HG02571 (cell line): ENCODE results near the gene DDAH1.

Source experiments
- ATAC-seq: cut with Tn5 transposase; IDR thresholded peaks from one replicate; pipeline ENCODE4 v1.9.1; 2021; ENCODE audit warnings: mild to moderate bottlenecking, moderate library complexity; ENCODE audit not compliant: unreplicated experiment

Gene DDAH1

DNA sequence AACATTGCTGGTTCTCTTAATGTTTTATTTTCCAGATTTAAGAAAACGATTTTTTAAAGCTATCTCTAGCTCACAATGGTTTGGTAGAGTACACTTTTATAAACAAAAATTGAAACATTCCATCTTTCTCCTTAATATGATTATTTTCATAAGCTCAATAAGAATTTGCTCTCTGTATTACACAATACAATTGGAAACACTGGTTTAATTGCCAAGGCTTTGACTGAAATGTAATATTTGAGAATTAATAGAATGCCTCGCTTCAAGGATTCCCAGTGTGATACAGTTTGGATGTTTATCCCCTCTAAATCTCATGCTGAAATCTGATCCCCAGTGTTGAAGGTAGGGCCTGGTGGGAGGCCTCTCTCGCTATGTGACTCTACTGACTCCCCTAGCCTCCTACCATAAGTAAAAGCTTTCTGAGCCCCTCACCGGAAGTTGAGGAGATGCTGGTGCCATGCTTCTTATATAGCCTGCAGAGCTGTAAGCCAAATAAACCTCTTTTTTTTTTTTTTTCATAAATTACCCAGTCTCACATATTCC, 67.4 kb downstream of the DDAH1 start:
- no peak for ATAC-seq

DNA sequence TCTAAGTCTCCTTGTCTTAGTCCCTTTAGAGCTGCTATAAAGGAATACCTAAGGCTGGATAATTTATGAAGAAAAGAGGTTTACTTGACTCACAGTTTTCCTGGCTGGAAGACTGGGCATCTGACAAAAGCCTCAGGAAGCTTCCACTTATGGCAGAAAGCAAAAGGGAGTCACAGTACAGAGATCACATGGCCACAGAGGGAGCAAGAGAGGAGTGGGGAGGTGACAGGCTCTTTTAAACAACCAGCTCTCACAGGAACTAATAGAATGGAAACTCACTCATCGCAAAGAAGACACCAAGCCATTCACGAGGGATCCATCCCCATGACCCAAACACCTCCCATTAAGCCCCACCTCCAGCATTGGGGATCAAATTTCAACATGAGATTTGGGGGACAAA, 68.8 kb downstream of the DDAH1 start:
- no peak for ATAC-seq

DNA sequence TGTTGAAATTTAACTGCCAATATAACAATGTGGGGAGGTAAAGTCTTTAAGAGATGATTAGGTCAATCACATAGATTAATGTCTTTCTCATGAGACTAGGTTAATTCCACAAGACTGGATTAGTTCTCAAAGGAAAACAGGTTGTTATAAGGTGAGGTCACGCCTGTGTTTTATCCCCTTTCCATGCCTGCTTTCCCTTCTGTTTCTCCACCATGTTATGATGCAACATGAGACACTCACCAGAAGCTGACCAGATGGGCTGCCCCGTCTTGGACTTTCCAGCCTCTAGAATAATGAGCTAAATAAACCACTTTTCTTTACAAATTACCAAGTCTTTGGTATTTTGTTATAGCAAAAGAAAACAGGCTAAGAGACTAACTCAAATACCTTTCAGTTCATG, 70.8 kb downstream of the DDAH1 start:
- ATAC-seq: no peak

DNA sequence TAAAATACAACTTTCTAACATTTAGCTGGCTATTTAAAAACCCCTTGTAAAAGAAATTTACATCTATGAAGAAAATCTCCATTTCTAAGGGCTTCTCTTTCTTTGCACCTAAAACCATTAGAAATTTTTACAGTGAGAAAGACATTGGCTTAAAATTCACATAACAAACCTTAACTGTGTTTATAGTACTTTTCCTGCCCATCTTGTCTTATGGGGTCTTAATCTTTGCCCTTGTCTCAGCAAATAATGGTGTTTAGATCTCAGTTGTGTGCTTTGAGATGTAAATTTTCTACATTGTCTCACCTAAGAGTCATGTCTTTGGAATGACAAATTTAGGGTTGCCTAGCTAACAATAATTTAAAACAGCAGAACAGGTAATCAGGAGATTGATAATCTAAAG, 71.5 kb downstream of the DDAH1 start:
- no peak for ATAC-seq

DNA sequence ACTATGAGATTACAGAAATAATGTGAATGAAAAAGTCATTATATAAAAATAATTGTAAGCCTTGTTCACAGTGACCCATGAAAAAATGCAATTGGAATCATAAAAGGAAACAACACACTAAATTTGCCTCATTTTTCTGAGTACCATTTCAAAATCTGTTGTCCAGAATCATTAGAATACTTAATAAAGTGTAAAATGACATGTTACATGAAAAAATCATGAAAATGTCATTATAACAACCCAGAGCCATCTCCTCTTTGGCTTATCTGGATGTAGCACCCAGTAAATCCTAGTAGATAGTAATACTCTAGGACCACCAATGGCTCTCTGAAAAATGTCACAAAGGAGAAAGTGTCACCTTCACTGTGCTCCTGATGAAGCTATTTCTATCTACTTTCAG, 76.5 kb downstream of the DDAH1 start:
- ATAC-seq: no peak

DNA sequence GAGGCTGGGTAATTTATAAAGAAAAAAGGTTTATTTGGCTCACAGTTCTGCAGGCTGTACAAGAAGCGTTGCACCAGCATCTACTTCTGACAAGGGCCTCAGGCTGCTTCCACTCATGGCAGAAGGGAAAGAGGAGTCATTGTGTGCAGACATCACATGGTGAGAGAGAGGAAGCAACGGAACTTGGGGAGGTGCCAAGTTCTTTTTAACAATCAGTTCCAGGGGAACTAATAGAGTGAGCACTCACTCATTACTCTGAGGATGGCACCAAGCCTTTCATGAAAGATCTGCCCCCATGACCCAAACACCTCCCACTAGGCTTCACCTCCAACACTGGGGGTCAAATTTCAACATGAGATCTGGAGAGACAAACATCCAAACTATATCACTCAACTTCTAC, 77.2 kb downstream of the DDAH1 start:
- ATAC-seq: no peak

DNA sequence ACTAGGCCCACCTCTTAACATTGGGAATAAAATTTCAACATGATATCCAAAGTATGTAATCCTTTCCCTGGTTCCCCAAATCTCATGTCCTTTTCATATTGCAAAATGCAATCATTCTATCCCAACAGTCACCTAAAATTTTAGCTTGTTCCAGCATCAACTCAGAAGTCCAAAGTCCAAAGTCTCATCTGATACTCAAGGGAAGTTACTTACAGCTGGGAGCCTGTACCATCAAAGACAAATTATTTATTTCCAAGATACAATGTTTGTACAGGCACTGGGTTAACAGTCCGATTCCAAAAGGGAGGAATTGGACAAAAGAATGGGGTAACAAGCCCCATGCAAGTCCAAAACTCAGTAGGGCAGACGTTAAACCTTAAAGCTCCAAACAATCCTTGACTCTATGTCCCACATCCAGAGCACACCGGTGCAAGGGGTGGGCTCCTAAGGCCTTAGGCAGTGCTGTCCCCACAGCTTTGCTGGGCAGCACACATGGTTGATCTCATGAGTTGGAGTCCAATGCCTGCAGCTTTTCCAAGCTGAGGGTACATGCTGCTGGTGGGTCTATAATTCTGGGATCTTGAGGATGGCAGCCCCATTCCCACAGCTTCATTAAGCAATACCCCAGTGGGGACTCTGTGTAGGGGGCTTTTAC, 78.8 kb downstream of the DDAH1 start:
- no peak for ATAC-seq

DNA sequence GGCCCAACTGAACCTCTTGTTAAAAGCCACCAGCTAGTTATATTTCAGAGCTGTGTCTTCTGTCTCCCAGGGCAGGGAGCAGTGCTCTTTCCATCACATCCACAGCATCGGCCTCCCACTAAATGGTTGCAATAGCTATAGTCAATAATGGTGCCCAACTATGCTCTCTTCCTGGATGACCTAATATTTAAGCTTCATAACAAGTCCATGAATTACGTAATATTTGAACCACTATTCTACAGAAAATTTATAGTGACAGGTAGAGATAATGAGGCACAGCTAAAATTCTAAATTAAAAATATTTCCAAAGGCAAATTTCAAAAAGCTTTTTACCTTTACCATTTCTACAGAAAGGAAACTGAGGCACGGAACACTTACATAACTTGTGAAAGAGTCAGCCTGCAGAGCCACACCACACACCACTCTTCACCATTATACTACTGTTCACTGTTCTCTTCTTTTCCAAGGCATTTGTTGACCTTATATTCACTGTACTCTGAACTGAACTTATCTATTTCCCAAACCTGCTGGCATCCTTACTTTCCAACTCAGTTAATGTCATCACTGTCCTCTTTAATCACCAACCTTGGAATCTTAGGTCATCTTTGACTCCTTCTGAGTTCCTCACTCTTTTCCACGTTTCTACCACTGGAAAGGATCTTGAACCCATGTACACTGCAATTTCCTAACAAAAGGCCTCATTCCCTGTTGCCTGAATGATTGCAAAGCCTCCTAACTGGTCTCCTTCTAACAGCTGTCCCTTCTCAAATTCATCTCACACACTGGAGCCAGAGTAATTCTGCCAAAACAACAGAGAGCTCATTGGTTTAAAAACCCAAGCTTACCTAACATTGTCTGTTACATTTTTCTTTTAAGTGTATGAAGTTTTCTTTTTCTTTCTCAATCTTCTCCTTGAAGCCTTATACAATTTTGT, 85.5 kb downstream of the DDAH1 start:
- ATAC-seq: no peak

DNA sequence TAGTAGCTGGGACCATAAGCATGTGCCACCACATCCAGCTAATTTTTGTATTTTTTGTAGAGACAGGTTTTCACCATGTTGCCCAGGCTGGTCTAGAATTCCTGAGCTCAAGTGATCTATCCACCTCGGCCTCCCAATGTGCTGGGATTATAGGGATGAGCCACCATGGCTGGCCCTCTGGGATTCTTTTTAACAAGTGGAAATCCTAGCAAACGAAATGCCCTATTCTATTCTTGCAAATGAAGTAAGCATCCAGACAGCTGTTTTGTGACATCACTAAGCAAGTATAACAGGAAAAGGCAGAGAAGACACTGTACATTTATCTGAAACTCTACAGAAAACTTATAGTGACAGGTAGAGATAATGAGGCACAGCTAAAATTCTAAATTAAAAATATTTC, 86.4 kb downstream of the DDAH1 start:
- no peak for ATAC-seq

DNA sequence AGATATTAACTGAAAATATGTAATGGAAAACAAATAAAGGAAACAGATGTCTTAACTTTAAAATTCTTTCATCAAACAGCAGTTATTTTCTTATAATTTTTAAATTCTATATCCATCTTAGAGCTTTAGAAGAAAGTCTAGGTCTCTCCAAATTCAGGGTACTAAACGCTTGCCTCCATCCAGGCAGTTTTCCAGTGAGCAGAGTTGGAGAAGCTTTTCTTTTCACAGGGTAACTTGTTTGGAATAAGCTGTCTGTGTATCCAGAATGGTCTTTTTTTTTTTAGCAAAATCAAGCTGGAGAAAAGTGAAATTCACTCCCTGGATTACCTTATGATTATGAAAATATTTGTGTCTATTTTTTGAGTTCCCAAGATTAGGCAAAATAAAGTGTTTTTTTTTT, 88.6 kb downstream of the DDAH1 start:
- no peak for ATAC-seq

DNA sequence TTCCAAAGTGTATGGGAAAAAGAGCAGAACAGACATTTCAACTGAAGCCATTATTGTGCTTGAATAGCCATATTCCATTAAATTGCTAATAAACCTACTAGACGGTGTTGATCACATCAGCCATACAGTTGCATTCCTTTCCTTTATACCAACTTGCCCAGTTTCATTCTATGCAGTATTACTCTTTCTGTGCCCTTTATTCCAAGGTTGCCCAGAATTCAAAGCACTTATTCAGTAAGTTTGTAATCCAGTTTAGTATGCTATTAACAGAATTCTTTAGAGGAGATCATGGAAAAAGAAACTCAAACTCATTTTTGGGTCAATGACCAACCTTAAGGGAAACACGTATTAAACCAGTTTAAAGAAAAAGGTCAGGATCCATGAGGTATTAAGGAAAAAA, 89.5 kb downstream of the DDAH1 start:
- no peak for ATAC-seq

DNA sequence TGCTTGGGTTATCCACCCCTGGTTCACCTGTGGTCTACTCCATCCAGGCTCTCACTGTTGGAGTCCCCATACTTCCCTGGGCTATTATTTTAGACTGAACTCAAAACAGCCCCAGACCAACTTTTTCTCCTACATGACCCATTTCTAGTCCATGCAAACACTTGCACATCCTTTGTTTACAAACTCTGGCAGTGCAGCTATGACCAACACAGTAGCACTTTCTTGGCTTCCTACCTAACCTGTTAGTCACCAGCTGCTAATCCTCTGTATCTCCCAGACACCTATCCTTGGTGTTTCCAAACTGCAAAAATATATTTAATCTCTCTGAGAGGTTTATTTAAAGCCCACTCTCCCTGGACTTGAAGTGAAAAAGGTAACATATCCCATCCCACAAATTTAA, 90.8 kb downstream of the DDAH1 start:
- ATAC-seq: no peak

DNA sequence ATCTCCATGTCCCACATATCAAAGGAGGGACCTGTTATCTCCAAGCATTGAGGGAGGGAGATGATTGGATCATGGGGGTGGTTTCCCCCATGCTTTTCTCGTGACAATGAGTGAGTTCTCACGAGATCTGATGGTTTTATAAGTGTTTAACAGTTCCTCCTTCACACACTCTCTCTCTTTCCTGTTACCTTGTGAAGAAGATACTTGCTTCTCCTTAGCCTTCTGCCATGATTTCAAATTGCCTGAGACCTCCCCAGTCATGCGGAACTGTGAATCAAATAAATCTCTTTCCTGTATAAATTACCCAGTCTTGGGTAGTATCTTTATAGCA, 91.6 kb downstream of the DDAH1 start:
- ATAC-seq: no peak

DNA sequence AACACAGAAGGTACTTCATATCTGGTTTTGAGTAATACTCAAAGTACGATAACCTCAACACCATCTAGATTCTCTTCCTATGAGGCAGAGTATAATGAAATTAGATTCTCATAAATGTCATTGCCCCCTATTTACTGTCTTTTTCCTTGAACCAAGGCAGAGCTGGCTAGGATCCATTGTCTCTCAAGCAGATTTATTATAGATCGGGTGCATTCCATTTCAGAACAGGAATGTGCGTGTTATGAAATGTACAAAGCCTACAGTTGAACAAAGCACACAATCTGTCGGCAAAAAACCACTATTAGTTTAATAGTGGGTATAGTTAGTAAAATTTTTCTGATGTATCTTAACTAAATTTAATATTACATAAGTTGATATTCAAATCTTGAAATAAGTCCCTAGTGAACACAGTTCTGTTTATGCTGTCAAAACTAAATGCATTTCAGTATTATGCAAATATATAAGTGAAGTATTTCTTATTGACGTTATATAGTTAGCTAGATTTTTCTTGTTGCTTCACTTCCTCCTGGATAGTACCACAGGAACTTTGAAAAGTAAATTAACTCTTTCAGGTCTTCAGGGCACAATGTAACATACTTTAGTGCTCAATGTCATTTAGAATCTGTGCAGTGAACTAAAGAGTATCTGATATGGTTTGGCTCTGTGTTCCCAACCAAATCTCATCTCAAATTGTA, 92.1 kb downstream of the DDAH1 start:
- no peak for ATAC-seq

DNA sequence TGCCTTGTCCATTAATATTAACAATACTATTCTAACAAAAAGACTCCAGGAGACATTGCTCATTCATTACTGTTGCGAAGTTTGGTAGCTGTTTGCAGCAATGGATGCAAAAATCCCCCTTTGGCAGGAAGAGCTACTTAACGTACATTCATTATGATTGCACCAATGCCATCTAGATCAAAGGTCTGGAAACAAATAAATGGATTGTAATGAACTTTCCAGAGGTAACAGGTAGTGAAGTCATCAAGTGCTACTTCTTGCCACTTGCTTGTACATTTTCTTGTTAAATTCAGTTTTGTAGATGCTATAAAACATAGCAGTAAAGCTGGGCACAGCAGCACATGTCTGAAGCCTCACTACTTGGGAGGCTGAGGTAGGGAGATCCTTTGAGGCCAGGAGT, 93.9 kb downstream of the DDAH1 start:
- no peak for ATAC-seq

DNA sequence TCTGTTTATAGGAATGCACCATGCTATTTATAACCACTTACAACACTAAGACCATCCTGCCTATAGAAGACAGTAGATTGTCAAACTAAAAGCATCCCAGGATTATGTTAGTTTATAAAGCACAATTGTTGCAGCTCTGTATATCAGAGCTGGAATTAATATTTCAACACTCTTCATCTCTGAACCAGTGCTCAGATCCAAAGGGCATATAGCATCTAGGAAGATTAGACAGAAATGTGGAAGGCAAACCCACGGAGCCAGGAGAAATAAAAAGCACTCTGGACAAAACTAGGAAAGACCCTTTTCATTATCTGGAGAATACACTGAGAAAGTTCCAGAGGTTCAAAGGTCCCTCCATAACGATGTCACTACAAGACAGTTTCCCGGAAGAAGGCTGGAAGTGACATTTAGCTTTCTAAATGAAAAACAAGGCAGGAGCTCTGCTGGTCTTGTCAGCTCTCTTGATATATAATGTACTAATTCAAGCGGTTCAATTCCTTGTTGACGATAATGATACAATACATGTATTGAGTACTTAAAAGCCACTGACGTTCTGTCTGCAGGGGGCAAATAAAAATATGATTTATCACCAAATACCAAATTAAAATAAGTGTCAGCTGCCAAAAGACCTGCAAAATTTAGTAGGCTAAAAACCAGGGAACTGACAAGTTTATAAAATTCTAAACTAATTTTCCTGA, 96.7 kb downstream of the DDAH1 start:
- ATAC-seq: no peak

DNA sequence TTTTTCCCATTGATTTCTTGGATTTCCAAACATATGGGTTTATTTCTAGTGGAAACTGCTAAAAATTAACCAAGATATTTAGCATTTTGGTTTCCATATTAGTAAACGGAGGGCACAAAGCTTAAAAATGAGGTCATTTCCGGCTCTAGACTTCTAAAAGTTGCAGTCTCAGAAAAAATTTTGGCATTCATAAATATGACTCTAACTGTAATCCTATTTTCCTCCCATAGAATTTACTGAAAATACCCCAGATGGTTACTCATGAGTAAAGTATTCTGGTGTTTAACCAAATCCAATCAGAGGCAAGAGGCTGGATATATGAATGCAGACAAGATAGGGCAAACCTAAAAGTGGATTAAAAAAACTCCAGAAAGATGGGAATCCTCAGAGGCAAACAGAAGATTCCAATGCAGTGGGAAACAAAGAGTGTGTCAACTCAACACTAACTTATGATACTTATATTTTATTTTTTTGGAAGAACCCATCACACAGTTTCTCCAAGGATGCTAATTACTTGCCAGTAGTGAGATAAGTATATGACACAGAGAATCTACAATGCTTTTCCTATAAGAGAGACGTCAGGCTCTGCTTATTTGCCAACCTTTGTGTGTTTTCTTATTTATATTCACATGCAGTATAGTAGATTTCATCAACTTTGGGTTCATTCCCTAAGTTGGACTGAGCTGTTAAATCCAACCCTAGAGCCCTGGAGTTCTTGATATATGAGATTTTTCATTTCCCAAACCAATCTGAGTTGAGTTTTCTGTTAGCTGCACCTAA, 98.4 kb downstream of the DDAH1 start:
- ATAC-seq: no peak

DNA sequence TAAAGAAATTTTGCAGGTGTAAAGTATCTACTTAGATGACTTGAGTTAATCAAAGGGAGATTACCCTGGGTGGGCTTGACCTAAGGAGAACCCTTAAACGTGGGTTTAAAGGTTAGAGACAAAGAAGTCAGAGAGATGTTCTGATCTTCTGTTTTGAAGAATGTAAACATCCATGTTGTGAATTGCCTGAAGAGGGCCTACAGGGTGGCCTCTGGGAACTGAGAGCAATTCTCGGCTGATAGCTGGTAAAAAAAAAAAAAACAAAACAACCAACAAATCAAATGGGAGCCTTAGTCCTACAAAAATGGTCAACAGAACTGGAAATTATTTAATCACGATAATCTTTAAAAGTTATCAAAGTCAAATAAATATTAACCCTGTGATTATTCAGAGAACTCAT, 99.1 kb downstream of the DDAH1 start:
- no peak for ATAC-seq

DNA sequence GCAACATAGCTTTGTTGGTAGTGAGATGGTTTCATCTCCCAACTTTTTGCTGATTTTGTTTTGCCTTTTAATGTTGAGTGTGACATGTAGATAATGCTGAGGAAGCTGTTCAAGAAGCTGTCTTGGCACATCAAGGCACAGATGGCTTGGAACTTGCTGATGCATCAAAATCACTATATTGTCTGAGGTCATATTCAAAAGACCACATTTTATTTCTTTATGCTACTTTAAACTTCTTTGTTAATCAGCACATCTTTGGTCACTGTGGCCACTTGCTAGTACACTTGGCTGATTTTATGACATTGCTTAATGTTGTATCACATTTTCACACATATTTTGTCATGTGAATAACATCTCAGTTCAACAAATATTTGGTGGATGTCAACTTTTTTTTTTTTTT, 101.4 kb downstream of the DDAH1 start:
- ATAC-seq: no peak

DNA sequence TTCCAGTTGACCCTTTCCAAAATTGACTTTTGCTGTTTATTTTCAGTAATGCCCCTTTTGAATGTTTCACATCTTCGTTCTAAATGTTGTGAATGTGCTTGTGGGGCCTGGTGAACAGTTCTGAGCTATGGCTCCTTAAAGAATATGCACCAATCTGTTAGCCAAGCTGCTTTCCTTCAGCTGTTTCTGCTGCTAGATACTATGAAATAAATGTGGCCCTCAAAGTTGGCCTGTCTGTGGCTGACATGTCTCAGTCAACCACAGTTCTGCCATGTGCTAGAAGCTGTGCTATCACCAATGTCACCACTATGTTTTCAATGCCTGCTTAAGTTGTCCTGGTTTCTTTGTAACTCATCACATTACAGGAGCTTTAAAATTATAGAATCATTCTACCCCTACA, 101.9 kb downstream of the DDAH1 start:
- no peak for ATAC-seq
